ENCODE data around the gene ZCCHC7.

DNA sequence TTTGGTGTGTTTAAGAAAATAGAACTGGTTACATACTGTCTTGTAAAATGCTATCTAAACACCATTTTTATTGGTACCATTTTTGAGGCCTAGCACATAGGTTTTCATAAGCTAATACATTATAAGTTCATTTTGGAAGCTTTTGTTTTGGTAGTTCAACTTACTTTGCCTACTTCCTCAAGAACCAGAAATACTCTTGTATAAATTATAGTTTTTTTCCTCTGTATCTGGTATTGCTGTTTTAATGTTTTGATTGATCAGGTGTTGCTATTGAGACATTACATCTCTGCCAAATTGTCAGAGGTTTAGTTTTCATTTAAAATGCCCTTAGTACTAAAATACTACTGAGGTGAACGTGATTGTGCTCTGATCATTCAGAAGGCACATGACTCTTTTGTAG is 211.5 kb downstream of the ZCCHC7 start:
- TF ChIP-seq, protein P1, sequence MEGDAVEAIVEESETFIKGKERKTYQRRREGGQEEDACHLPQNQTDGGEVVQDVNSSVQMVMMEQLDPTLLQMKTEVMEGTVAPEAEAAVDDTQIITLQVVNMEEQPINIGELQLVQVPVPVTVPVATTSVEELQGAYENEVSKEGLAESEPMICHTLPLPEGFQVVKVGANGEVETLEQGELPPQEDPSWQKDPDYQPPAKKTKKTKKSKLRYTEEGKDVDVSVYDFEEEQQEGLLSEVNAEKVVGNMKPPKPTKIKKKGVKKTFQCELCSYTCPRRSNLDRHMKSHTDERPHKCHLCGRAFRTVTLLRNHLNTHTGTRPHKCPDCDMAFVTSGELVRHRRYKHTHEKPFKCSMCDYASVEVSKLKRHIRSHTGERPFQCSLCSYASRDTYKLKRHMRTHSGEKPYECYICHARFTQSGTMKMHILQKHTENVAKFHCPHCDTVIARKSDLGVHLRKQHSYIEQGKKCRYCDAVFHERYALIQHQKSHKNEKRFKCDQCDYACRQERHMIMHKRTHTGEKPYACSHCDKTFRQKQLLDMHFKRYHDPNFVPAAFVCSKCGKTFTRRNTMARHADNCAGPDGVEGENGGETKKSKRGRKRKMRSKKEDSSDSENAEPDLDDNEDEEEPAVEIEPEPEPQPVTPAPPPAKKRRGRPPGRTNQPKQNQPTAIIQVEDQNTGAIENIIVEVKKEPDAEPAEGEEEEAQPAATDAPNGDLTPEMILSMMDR (conservative IDR thresholded peaks at IDR 0.05 in 1 of 2, IDR thresholded peaks at IDR 0.05 in 1 of 2; ENCODE audit: extremely low read depth in 1 of 2, insufficient read depth in 1 of 2, low read depth in 1 of 2, low read length in 2 of 2): no peak
- TF ChIP-seq EZH2 (IDR thresholded peaks at IDR 0.05; ENCODE audit: borderline replicate concordance, low read length): no peak

All from mammary epithelial cell (primary cell).